HG02610 (cell line): ENCODE data around the gene FAM20B.

ENCODE experiments used
- ATAC-seq: cut with Tn5 transposase; IDR thresholded peaks from one replicate; pipeline ENCODE4 v1.9.1; 2021; ENCODE audit warnings: mild to moderate bottlenecking, moderate library complexity; ENCODE audit not compliant: unreplicated experiment

FAM20B gene

GRCh38 chr1:179090923-179091322, 65.2 kb downstream of the FAM20B start:
- ATAC-seq: no peak

GRCh38 chr1:179091691-179092165, 66.0 kb downstream of the FAM20B start:
- ATAC-seq: no peak

DNA sequence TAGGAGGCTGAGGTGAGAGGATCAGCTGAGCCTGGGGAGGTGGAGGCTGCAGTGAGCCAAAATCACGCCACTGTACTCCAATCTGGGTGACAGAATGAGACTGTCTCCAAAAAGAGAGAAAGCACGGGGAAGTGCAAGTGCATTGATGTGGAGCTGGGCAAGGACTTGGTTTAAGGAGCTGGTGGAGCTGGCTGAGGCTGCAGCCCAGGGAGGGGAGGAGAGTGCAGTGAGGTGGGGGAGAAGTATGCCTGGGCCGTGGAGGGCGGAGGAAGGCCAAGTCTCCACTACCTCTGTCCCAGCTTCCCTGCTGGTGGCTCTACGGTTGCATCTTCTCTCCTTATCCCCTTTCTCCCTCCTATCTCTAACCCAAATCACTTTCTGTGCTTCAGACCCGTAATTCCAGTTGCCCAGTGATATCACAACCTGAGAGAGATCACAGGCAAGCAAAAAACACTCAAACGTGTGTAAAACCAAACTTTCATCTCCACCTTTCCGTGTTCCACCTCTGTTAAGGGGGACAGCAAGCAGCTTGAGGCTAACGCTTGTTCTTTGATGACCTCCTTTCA, 67.3 kb downstream of the FAM20B start:
- ATAC-seq: no peak

- no peak for ATAC-seq
These were observed 69.1 kb downstream of the FAM20B start for GRCh38 chr1:179094818-179095217.

DNA sequence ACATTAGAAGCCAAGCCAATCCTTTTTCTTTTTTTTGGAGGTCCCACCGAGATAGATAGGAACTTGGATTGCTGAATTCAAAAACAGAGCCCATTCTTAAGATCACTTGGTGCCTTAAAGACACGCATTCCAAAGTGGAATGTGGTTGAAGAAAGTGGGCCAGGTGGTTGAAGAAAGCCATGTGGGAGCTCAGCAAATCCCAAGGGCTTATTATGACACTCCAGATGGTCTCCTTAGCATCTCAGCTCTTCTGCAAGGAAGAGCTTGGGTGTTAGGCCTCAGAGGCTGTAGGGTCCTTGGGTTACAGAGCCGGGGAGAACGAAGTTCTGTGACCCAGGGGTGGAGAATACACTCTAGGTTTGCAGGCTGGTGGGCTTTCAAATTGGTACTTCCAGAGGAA, 69.7 kb downstream of the FAM20B start:
- no peak for ATAC-seq

GRCh38 chr1:179095924-179096323, 70.2 kb downstream of the FAM20B start:
- ATAC-seq: no peak

- no peak for ATAC-seq
These were observed 74.2 kb downstream of the FAM20B start for GRCh38 chr1:179099891-179100290.

DNA sequence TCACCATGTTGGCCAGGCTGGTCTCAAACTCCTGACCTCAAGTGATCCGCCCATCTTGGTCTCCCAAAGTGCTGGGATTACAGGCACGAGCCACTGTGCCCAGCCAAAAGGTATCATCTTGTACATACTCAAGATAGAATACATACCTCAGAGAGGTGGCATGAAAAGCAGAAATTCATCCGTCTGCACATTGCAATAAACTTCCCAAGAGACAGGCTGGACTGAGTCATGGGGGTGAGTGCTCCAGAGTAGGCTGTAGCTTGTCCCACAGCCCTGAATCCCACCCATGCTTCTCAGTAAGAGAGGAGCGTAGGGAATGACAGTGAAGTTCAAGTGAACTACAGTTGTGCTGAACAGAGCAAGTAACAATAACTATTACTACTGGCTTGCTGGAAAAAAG, 75.9 kb downstream of the FAM20B start:
- no peak for ATAC-seq

DNA sequence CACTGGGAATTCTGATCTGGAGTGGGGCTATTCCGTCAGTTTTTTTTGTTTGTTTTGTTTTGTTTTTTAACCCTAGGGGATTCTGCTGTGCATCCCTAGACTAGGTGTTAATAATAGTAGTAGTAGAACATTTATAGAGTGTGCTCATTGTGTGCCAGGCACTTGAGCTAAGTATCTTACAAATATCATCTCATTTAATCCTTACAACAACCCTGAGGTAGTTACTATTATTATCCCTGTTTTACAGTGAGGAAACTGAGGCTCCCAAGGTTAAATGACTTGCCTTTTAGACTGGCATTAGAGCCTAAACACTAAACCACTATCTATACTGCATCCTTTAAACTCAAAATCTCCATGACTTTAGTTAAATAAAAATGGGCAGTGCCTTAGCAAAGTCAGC, 78.3 kb downstream of the FAM20B start:
- no peak for ATAC-seq

- ATAC-seq: no peak
These were observed 79.0 kb downstream of the FAM20B start for GRCh38 chr1:179104611-179105250.

DNA sequence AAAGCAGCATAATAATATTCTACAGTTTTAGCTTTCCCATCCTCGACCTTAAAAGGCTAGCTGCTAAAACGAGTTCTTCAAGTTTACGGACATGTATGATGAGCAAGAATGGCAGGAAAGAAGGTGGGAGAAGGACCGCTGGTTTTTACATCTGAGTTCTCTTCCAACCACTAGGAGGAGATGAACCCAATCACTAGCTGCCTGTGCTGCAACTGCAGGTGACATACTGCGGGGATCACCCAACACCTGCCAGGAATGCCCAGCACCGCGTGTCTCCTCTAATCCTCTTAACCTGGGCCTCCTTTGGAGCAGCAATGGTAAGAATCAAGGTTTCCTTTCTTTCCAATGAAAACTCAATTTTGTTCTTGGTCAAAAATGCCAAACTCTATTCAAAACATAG, 79.7 kb downstream of the FAM20B start:
- no peak for ATAC-seq

DNA sequence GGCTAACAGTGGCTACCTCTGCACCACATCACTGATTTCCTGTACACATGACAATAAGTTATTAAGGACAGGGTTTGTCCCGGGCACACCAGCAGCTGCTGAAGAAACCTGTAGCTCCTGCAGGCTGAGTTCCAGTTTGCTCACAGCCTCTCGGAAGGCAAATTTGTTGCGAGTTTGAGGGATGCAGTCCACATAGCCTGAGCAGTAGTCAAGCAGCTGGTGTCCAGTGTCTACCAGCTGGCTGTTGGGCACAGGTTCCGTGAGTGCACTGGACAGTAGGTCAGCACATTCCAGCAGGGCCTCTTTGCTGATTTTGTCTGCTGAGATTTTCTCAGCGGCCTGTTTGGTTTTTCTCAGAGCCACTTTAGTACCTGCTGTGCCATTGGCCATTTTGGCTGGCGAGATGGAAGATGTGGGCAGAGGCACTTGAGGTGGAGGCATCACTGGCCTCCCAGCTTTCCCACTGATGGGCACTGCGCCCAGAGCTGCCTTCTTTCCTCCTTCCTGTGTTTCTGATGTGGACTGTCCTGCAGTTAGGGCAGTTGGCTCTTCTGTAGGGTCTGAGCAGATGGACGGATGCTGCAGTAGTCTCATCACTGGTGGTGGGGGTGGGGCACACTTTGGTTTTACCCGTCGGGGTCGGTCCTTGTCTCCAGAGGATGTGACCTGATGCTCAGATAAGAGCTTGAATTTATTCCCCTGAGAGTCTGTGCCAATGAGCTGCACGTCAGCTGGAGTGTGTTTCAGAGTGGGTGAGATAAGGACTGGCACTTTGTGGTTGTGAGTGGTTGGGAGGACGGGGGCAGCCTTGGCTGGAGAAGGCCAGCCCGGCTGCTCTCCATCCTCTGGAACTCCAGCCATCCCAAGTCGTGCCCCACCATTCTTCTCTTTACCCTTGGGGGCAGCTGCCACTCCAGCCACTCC, 82.3 kb downstream of the FAM20B start:
- ATAC-seq: no peak

- no peak for ATAC-seq
These were observed 83.0 kb downstream of the FAM20B start for GRCh38 chr1:179108644-179109043.

GRCh38 chr1:179115181-179115580, 89.5 kb downstream of the FAM20B start:
- no peak for ATAC-seq

- ATAC-seq: no peak
These were observed 93.8 kb downstream of the FAM20B start for GRCh38 chr1:179119513-179119912.

- ATAC-seq: no peak
These were observed 95.0 kb downstream of the FAM20B start for GRCh38 chr1:179120736-179121135.

- no peak for ATAC-seq
These were observed 95.7 kb downstream of the FAM20B start for GRCh38 chr1:179121159-179121938.

- no peak for ATAC-seq
These were observed 99.2 kb downstream of the FAM20B start for GRCh38 chr1:179124873-179125272.
